ENCODE data around the gene SHLD2. TPM values are rescaled to one million over a fixed set of nuclear protein-coding genes. Genes with fewer than 3 reads are reported as not detected.

The SHLD2 gene
- 12.0 and 21.4 TPM in 2 replicates for total RNA-seq (2014; rRNA removed; shearing (Covaris generic); ENCODE audit: low replicate concordance)

- Histone ChIP-seq H4K20me1 (ENCODE audit: insufficient read depth, low read depth, low read length) (peaks cover 18% of the 10 kb centered on the region; the same call in 1 of the 2 replicates), H3K9me2 (replicated peaks; ENCODE audit: insufficient read depth, low read length) (no peaks in the 10 kb centered on the region), H3K36me3 (ENCODE audit: insufficient read depth, low read length) (peaks cover 6% of the 10 kb centered on the region), H3K4me2 (ENCODE audit: low read depth, low read length, poor library complexity, severe bottlenecking) (peak within 1 kb of the TSS; percentile 71), H3K27me3 (ENCODE audit: low read length) (no peaks in the 10 kb centered on the region), H3K79me2 (ENCODE audit: low read length) (peaks cover 69% of the 10 kb centered on the region), H3K4me1 (ENCODE audit: low read length) (peaks cover 40% of the 10 kb centered on the region), H3K27ac (ENCODE audit: low read length) (peak within 1 kb of the TSS; percentile 66), H2AFZ (ENCODE audit: low read length) (peak within 1 kb of the TSS; percentile 67; the same call in 1 of the 2 replicates), H3K4me3 (ENCODE audit: low read length) (peak within 1 kb of the TSS; percentile 83), H3K9ac (ENCODE audit: low read length) (peak within 1 kb of the TSS; percentile 80), H3K9me3 (ENCODE audit: low read length) (no peaks in the 10 kb centered on the region)
- DNase-seq, result peak; percentile 92
Measured at GRCh38 chr10:87094373-87095235, at the start of gene SHLD2, which contains the start of gene GLUD1. TSS of gene SHLD2 (plus strand) at chr10:87095206. CDS start at chr10:87151355, 56,149 bp downstream. TSS of gene GLUD1 (minus strand) at chr10:87094843. CDS start at chr10:87094769, 74 bp downstream.

GRCh38 chr10:87045434-87045938, 49.5 kb upstream of the SHLD2 start:
- H3K79me2 ChIP-seq (ENCODE audit: low read length), result no peaks in the 10 kb centered on the region
- H3K9me2 ChIP-seq (replicated peaks; ENCODE audit: insufficient read depth, low read length), result no peaks in the 10 kb centered on the region
- no peaks in the 10 kb centered on the region for H3K36me3 ChIP-seq (ENCODE audit: insufficient read depth, low read length)
- H3K9me3 ChIP-seq (ENCODE audit: low read length), result no peaks in the 10 kb centered on the region
- no peak for DNase-seq
- no peak overlapping the region for H3K4me2 ChIP-seq (ENCODE audit: low read depth, low read length, poor library complexity, severe bottlenecking)
- no peak overlapping the region for H3K27ac ChIP-seq (ENCODE audit: low read length)
- H3K9ac ChIP-seq (ENCODE audit: low read length), result no peak overlapping the region
- H2AFZ ChIP-seq (ENCODE audit: low read length), result no peak overlapping the region
- no peaks in the 10 kb centered on the region for H4K20me1 ChIP-seq (ENCODE audit: insufficient read depth, low read depth, low read length)
- H3K4me3 ChIP-seq (ENCODE audit: low read length), result no peak overlapping the region
- H3K27me3 ChIP-seq (ENCODE audit: low read length), result no peaks in the 10 kb centered on the region
- no peaks in the 10 kb centered on the region for H3K4me1 ChIP-seq (ENCODE audit: low read length)

- no peak for DNase-seq
- Histone ChIP-seq H3K27me3 (ENCODE audit: low read length) (no peaks in the 10 kb centered on the region), H3K9me3 (ENCODE audit: low read length) (no peaks in the 10 kb centered on the region), H3K27ac (ENCODE audit: low read length) (no peak overlapping the region), H3K36me3 (ENCODE audit: insufficient read depth, low read length) (no peaks in the 10 kb centered on the region), H2AFZ (ENCODE audit: low read length) (no peak overlapping the region), H4K20me1 (ENCODE audit: insufficient read depth, low read depth, low read length) (no peaks in the 10 kb centered on the region), H3K4me1 (ENCODE audit: low read length) (no peaks in the 10 kb centered on the region), H3K9me2 (replicated peaks; ENCODE audit: insufficient read depth, low read length) (no peaks in the 10 kb centered on the region), H3K9ac (ENCODE audit: low read length) (no peak overlapping the region), H3K4me3 (ENCODE audit: low read length) (no peak overlapping the region), H3K79me2 (ENCODE audit: low read length) (no peaks in the 10 kb centered on the region), H3K4me2 (ENCODE audit: low read depth, low read length, poor library complexity, severe bottlenecking) (no peak overlapping the region)
Measured at GRCh38 chr10:87053111-87053510, 41.9 kb upstream of the SHLD2 start.

- H2AFZ ChIP-seq (ENCODE audit: low read length), result no peak overlapping the region
- no peak overlapping the region for H3K9ac ChIP-seq (ENCODE audit: low read length)
- peak; percentile 6 for DNase-seq
- H3K27ac ChIP-seq (ENCODE audit: low read length), result no peak overlapping the region
- no peaks in the 10 kb centered on the region for H3K27me3 ChIP-seq (ENCODE audit: low read length)
- H3K4me3 ChIP-seq (ENCODE audit: low read length), result no peak overlapping the region
- H3K79me2 ChIP-seq (ENCODE audit: low read length), result no peaks in the 10 kb centered on the region
- no peak overlapping the region for H3K4me2 ChIP-seq (ENCODE audit: low read depth, low read length, poor library complexity, severe bottlenecking)
- no peaks in the 10 kb centered on the region for H3K36me3 ChIP-seq (ENCODE audit: insufficient read depth, low read length)
- no peaks in the 10 kb centered on the region for H3K4me1 ChIP-seq (ENCODE audit: low read length)
- H3K9me3 ChIP-seq (ENCODE audit: low read length), result no peaks in the 10 kb centered on the region
- H4K20me1 ChIP-seq (ENCODE audit: insufficient read depth, low read depth, low read length), result no peaks in the 10 kb centered on the region
- no peaks in the 10 kb centered on the region for H3K9me2 ChIP-seq (replicated peaks; ENCODE audit: insufficient read depth, low read length)
Measured at GRCh38 chr10:87053577-87054181, 41.3 kb upstream of the SHLD2 start.

GRCh38 chr10:87054373-87055295, 40.4 kb upstream of the SHLD2 start:
- no peak overlapping the region for H3K9ac ChIP-seq (ENCODE audit: low read length)
- H3K79me2 ChIP-seq (ENCODE audit: low read length), result no peaks in the 10 kb centered on the region
- H3K27ac ChIP-seq (ENCODE audit: low read length), result no peak overlapping the region
- H3K4me2 ChIP-seq (ENCODE audit: low read depth, low read length, poor library complexity, severe bottlenecking), result no peak overlapping the region
- no peaks in the 10 kb centered on the region for H3K9me3 ChIP-seq (ENCODE audit: low read length)
- DNase-seq, result peak; percentile 29
- no peaks in the 10 kb centered on the region for H4K20me1 ChIP-seq (ENCODE audit: insufficient read depth, low read depth, low read length)
- no peak overlapping the region for H3K4me3 ChIP-seq (ENCODE audit: low read length)
- H3K9me2 ChIP-seq (replicated peaks; ENCODE audit: insufficient read depth, low read length), result no peaks in the 10 kb centered on the region
- no peaks in the 10 kb centered on the region for H3K4me1 ChIP-seq (ENCODE audit: low read length)
- no peak overlapping the region for H2AFZ ChIP-seq (ENCODE audit: low read length)
- H3K36me3 ChIP-seq (ENCODE audit: insufficient read depth, low read length), result no peaks in the 10 kb centered on the region
- H3K27me3 ChIP-seq (ENCODE audit: low read length), result no peaks in the 10 kb centered on the region

- Histone ChIP-seq H3K9ac (ENCODE audit: low read length) (no peak overlapping the region), H3K4me1 (ENCODE audit: low read length) (no peaks in the 10 kb centered on the region), H3K4me2 (ENCODE audit: low read depth, low read length, poor library complexity, severe bottlenecking) (no peak overlapping the region), H3K27ac (ENCODE audit: low read length) (no peak overlapping the region), H3K9me2 (replicated peaks; ENCODE audit: insufficient read depth, low read length) (no peaks in the 10 kb centered on the region), H3K4me3 (ENCODE audit: low read length) (no peak overlapping the region), H3K9me3 (ENCODE audit: low read length) (no peaks in the 10 kb centered on the region), H3K27me3 (ENCODE audit: low read length) (no peaks in the 10 kb centered on the region), H3K36me3 (ENCODE audit: insufficient read depth, low read length) (no peaks in the 10 kb centered on the region; the same call in 1 of the 2 replicates), H4K20me1 (ENCODE audit: insufficient read depth, low read depth, low read length) (no peaks in the 10 kb centered on the region), H2AFZ (ENCODE audit: low read length) (no peak overlapping the region), H3K79me2 (ENCODE audit: low read length) (no peaks in the 10 kb centered on the region)
- peak; percentile 4 for DNase-seq
Measured at GRCh38 chr10:87058171-87058570, 36.8 kb upstream of the SHLD2 start.

- no peak overlapping the region for H2AFZ ChIP-seq (ENCODE audit: low read length)
- H3K4me3 ChIP-seq (ENCODE audit: low read length), result no peak overlapping the region
- no peaks in the 10 kb centered on the region for H3K9me3 ChIP-seq (ENCODE audit: low read length)
- H3K4me2 ChIP-seq (ENCODE audit: low read depth, low read length, poor library complexity, severe bottlenecking), result no peak overlapping the region
- no peaks in the 10 kb centered on the region for H3K79me2 ChIP-seq (ENCODE audit: low read length)
- peak; percentile 34 for DNase-seq
- H3K9ac ChIP-seq (ENCODE audit: low read length), result no peak overlapping the region
- H3K36me3 ChIP-seq (ENCODE audit: insufficient read depth, low read length), result no peaks in the 10 kb centered on the region; the same call in 1 of the 2 replicates
- H3K27me3 ChIP-seq (ENCODE audit: low read length), result no peaks in the 10 kb centered on the region
- no peak overlapping the region for H3K27ac ChIP-seq (ENCODE audit: low read length)
- no peaks in the 10 kb centered on the region for H3K9me2 ChIP-seq (replicated peaks; ENCODE audit: insufficient read depth, low read length)
- H4K20me1 ChIP-seq (ENCODE audit: insufficient read depth, low read depth, low read length), result no peaks in the 10 kb centered on the region
- H3K4me1 ChIP-seq (ENCODE audit: low read length), result no peaks in the 10 kb centered on the region
Measured at GRCh38 chr10:87059401-87059800, 35.6 kb upstream of the SHLD2 start.
